ENCODE results near the gene ELFN1.

The ELFN1 gene

GRCh38 chr7:1729183-1729582 lies 59.1 kb downstream of the ELFN1 start:
- DNase-seq (ENCODE audit: extremely low read depth, low read depth), result no peak
- no peak for TF ChIP-seq CTCF (IDR thresholded peaks at IDR 0.05; ENCODE audit: low read depth, low read length)

GRCh38 chr7:1729773-1730172 lies 59.7 kb downstream of the ELFN1 start:
- TF ChIP-seq CTCF (IDR thresholded peaks at IDR 0.05; ENCODE audit: low read depth, low read length), result no peak
- DNase-seq (ENCODE audit: extremely low read depth, low read depth), result no peak

DNA sequence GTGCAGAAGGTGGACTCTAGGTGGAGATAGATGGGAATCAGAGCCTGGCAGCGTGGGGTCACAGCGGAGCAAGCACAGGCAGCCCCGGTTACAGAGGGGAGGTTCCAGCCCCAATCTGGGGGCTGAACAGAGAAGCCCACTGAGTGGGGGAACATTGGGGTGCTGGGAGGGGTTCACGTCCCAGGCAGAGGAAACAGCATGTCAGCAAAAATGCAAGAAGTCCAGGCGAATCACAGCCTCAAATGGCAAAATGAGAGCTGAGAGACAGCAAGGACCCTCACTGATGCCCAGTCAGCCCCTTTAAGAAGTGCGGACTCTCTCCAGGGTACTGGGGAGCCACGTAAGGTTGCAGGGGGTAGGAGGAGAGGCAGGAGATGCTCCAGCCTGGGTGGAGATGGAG lies 62.0 kb downstream of the ELFN1 start:
- TF ChIP-seq CTCF (IDR thresholded peaks at IDR 0.05; ENCODE audit: low read depth, low read length), result no peak
- no peak for DNase-seq (ENCODE audit: extremely low read depth, low read depth)

GRCh38 chr7:1732645-1733044 lies 62.6 kb downstream of the ELFN1 start:
- TF ChIP-seq CTCF (IDR thresholded peaks at IDR 0.05; ENCODE audit: low read depth, low read length), result no peak
- DNase-seq (ENCODE audit: extremely low read depth, low read depth), result no peak

- TF ChIP-seq CTCF (IDR thresholded peaks at IDR 0.05; ENCODE audit: low read depth, low read length), result no peak
- DNase-seq (ENCODE audit: extremely low read depth, low read depth), result no peak
Observed at GRCh38 chr7:1733206-1733907, 63.3 kb downstream of the ELFN1 start.

DNA sequence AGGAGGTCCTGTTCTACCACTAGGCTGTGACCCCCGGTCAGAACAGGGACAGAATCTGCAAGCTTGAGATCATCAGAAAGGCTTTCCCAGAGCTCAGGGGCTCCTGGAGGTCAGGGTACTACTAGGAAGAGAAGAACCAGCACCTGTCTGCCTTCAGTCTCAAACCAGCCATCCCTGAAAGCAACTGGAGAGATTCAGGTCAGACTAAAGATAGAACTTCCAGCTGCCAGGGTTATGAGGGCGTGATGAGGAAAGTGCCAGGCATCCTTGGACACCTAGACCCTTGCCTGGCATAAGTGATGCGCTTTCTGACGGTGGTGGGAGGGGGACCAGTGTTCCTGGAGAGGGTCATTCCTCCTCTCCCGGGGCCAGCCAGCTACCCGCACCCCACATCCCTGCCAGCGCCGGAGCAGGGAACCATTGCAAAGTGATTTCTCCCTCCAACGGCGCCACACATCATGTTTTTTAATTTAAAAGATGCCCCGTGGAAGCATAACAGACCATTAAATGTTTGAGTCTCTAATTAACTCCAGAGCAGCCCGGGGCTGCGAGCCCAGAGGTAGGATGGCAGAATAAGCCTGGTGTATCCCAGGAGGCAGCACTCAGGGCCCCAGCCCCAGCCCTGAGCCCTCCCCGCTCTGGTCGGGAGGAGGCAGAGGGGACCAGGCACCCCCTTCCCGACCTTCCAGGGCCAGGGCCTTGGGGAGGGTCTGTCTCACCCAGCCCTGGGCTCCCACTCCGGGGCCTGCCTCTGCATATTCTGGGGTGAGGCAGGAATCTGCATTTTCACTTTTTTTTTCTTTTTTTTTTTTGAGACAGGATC lies 64.0 kb downstream of the ELFN1 start:
- no peak for TF ChIP-seq CTCF (IDR thresholded peaks at IDR 0.05; ENCODE audit: low read depth, low read length)

DNA sequence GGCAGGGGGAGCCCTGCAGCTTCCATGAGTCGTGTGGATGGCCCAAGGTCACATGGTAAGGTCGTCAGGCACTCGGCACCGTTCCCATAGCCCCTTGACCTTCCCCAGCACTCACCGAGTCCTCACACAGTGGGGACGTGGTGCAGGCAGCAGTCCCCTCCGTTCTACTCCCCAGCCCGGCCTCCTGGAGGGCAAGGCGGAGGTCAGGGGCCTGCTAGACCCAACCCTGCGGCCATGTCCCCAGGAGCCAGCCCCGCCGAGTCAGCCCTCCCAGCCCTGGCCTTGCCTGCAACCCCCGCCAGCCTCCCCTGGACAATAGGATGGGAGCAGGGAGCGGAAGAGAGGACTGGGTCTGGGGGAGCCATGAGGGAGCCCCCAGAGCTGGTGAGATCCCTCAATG lies 65.2 kb downstream of the ELFN1 start:
- no peak for DNase-seq (ENCODE audit: extremely low read depth, low read depth)

More for the DNA sequence above, 64.0 kb downstream of the ELFN1 start:
- DNase-seq (ENCODE audit: extremely low read depth, low read depth), result no peak

More for the DNA sequence above, 65.2 kb downstream of the ELFN1 start:
- no peak for TF ChIP-seq CTCF (IDR thresholded peaks at IDR 0.05; ENCODE audit: low read depth, low read length)

Measured in AG09319 (cell line).